Panc1 (cell line): Measurements from ENCODE around the gene EPX. TPM values are rescaled to one million over a fixed set of nuclear protein-coding genes. Genes with fewer than 3 reads are reported as not detected.

Experiments
- ATAC-seq: fragments of 200-7000 bp; cut with Tn5 transposase; 2 replicates; pipeline ENCODE4 v1.9.1; 2020; ENCODE audit warnings: mild to moderate bottlenecking, moderate library complexity
- BruUV-seq: library from RNA; stranded (reverse); fragments of 400-500 nt; replicated peaks from 2 replicates; lab custom pipeline; 2021; lab: Mats Ljungman, UMichigan
- CTCF ChIA-PET: fragments of 300-600 bp; sonication (Branson Sonifier 250); formaldehyde crosslinking; loops from one replicate; lab custom pipeline; 2022; ENCODE audit warnings: antibody characterized with exemption; lab: Charles Lee
- POLR2A ChIA-PET: fragments of 300-600 bp; sonication (Branson Sonifier 250); formaldehyde crosslinking; loops from one replicate; lab custom pipeline; 2022; ENCODE audit warnings: antibody characterized with exemption; lab: Charles Lee
- DNase-seq: peaks from one replicate; pipeline ENCODE4 v3.0.0-alpha.2; 2010; ENCODE audit warnings: low read depth, low spot score
- H3K27ac ChIP-seq: 2 replicates; pipeline ENCODE4 v1.5.1; 2011; ENCODE audit warnings: mild to moderate bottlenecking, low read length, inconsistent platforms
- H3K27me3 ChIP-seq: fragments of 200-500 bp; sonication (Bioruptor generic); 2 replicates; pipeline ENCODE4 v1.6.0; 2014; ENCODE audit warnings: low read length, inconsistent platforms; ENCODE audit not compliant: control insufficient read depth, insufficient read depth
- H3K36me3 ChIP-seq: fragments of 200-500 bp; sonication (Bioruptor generic); 2 replicates; pipeline ENCODE4 v1.5.1; 2014; ENCODE audit warnings: inconsistent platforms, mild to moderate bottlenecking, low read length, moderate library complexity; ENCODE audit not compliant: control insufficient read depth, insufficient read depth
- H3K4me1 ChIP-seq: 2 replicates; pipeline ENCODE4 v1.5.1; 2011; ENCODE audit warnings: inconsistent platforms, mild to moderate bottlenecking, low read length, moderate library complexity; ENCODE audit not compliant: control insufficient read depth, insufficient read depth
- H3K4me3 ChIP-seq, 2 experiments: 2 replicates each; pipeline ENCODE4 v1.5.1; 2011 to 2012; ENCODE audit warnings: low read depth in 2 of 2, low read length in 2 of 2, mild to moderate bottlenecking in 2 of 2, inconsistent platforms in 1 of 2, moderate library complexity in 1 of 2
- H3K9me3 ChIP-seq: fragments of 200-500 bp; sonication (Bioruptor generic); 2 replicates; pipeline ENCODE4 v1.5.1; 2014; ENCODE audit warnings: low read depth, mild to moderate bottlenecking, inconsistent platforms, low read length, moderate library complexity; ENCODE audit not compliant: control insufficient read depth, insufficient read depth
- CTCF ChIP-seq: fragments of 450-650 bp; IDR thresholded peaks from 2 replicates; pipeline ENCODE4 v1.5.1; 2017; ENCODE audit warnings: mild to moderate bottlenecking
- POLR2AphosphoS5 ChIP-seq: IDR thresholded peaks from 2 replicates; pipeline ENCODE4 v1.6.1; 2012; ENCODE audit warnings: mild to moderate bottlenecking, low read depth, low read length, moderate library complexity
- REST ChIP-seq, 2 experiments: IDR thresholded peaks; 2 replicates each; pipeline ENCODE4 v1.6.1; 2011 to 2012; ENCODE audit warnings: low read depth in 2 of 2, control low read depth in 1 of 2, low read length in 1 of 2, mild to moderate bottlenecking in 1 of 2, moderate library complexity in 1 of 2; ENCODE audit not compliant: insufficient read depth in 1 of 2
- SIN3A ChIP-seq: IDR thresholded peaks from 2 replicates; pipeline ENCODE4 v1.6.1; 2012; ENCODE audit warnings: low read depth, mild to moderate bottlenecking, low read length, moderate library complexity, borderline replicate concordance; ENCODE audit not compliant: insufficient read depth
- TCF7L2 ChIP-seq: IDR thresholded peaks from 2 replicates; pipeline ENCODE4 v1.6.1; 2011; ENCODE audit warnings: mild to moderate bottlenecking, low read depth, low read length, inconsistent platforms
- in situ Hi-C: cut with HindIII; loops from 2 replicates; pipeline ENCODE4 v1.10.0; 2016; ENCODE audit warnings: low sequenced_read_pairs, low pct_unique_long_range_greater_than_20kb
- intact Hi-C: fragments of 100-400 bp; cut with micrococcal nuclease; formaldehyde crosslinking; loops from one replicate; pipeline ENCODE4 v1.10.0; 2022; ENCODE audit not compliant: unreplicated experiment
- total RNA-seq: library from RNA; stranded (reverse); gene quantifications from one replicate; pipeline ENCODE4 v1.2.1, GENCODE V29; 2021; ENCODE audit not compliant: unreplicated experiment

EPX gene
- total RNA-seq, 1 experiment from 2014 or later = not detected

GRCh38 chr17:58250344-58251011 is 58.0 kb downstream of the EPX start:
- TF ChIP-seq SIN3A = no peak
- no peak for TF ChIP-seq TCF7L2
- no peak for TF ChIP-seq REST (IDR thresholded peaks at IDR 0.05; ENCODE audit: insufficient read depth in 1 of 2, low read depth in 2 of 2, low read length in 1 of 2)
- no peak for TF ChIP-seq CTCF
- TF ChIP-seq POLR2AphosphoS5 = no peak
- no peak overlapping the region for H3K27ac ChIP-seq
- DNase-seq (no peak), ATAC-seq (no peak)
- CTCF ChIA-PET = interaction anchor here (0.5 to 1.0 kb wide), 4 partner anchors 34 to 189 kb away, joined by 3 to 4 read pairs (median 3); no protein-coding TSS in a partner anchor
- in situ Hi-C loops (no loop called here), intact Hi-C loops (no loop called here)
- H3K27me3 ChIP-seq = peaks cover 2% of the 10 kb centered on the region; the same call in 1 of the 2 replicates
- H3K9me3 ChIP-seq = no peaks in the 10 kb centered on the region
- no TSS peak for BruUV-seq
- no peak overlapping the region for H3K4me3 ChIP-seq
- no peaks in the 10 kb centered on the region for H3K36me3 ChIP-seq
- POLR2A ChIA-PET = no interaction called here
- no peaks in the 10 kb centered on the region for H3K4me1 ChIP-seq

GRCh38 chr17:58252141-58252540 is 59.6 kb downstream of the EPX start:
- ATAC-seq = no peak
- CTCF ChIA-PET = no interaction called here
- DNase-seq = no peak
- TF ChIP-seq POLR2AphosphoS5 (no peak), REST (IDR thresholded peaks at IDR 0.05; ENCODE audit: insufficient read depth in 1 of 2, low read depth in 2 of 2, low read length in 1 of 2) (no peak), SIN3A (no peak), CTCF (no peak), TCF7L2 (no peak)
- H3K27me3 ChIP-seq = peaks cover 2% of the 10 kb centered on the region; the same call in 1 of the 2 replicates
- intact Hi-C loops (no loop called here), in situ Hi-C loops (no loop called here)
- no peak overlapping the region for H3K27ac ChIP-seq
- H3K4me1 ChIP-seq = no peaks in the 10 kb centered on the region
- no peaks in the 10 kb centered on the region for H3K9me3 ChIP-seq
- H3K4me3 ChIP-seq = no peak overlapping the region
- POLR2A ChIA-PET = no interaction called here
- BruUV-seq = no TSS peak
- no peaks in the 10 kb centered on the region for H3K36me3 ChIP-seq
